ENCODE data around the gene MYB.

The MYB gene

DNA sequence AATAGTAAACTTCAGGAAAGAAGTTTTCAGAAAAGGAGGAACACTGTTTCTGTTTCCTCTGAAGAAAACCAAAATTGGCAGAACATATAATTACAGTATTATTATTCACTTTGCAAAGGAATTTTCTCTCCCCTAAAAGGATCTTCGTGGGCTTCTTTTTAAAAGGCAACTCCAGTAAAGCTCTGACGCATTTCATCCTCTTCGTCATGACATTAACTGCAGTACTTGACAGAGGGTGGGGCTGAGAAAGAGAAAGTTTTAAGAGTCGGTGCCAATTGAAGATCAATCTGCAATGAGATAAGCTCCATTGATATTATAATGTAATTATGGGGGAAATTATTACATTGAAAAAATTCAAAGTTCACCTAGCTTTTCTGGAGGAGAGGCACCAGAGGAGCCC lies 75.8 kb downstream of the MYB start:
- DNase-seq, result no peak

DNA sequence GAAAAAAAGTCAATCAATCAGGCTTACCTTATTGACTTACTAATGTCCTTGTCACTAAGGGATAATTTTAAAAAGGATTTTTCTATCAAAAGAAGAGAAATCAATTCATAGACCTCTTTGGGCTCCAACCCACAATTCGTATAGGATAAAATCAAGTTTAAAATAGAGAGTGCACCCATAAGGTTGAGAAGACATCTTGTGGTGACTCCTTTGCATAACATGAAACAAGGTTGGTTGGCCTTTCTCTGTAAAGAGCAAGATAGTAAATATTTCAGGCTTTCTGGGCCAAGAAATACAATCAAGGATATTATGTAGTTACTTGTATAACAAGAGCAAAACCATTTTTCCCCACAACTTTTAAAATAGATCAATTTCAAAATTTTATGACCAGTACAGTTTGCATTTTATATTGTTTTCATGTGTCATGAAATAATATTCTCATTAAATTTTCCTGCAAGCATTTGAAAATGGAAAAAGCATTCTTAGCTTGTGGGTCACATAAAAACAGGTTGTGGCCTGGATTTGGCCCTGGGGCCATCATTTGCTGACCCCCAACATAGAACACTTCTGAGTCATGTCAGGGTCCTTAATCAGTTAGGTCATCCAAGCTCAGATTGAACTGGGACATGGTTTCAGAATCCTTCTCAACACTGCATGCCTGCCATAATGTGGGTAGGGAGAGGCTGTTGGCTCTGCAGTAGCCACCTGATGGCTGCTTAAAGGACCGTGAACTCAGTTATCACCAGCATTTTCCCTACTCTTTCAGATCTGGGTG lies 76.7 kb downstream of the MYB start:
- DNase-seq, result no peak

DNA sequence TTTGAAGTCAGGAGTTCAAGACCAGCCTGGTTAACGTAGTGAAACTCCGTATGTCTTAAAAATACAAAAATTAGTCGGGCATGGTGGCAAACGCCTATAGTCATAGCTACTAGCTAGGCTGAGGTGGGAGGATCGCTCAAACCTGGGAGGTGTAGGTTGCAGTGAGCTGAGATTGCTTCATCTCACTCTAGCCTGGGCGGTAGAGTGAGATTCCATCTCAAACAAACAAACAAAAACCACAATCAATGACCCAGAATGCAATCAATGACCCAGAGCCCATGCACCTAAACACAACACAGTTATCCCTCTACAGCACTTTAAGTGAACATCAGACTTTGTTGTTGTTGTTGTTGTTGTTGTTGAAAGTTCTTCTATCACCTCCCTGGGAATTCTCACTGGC lies 77.9 kb downstream of the MYB start:
- no peak for DNase-seq

DNA sequence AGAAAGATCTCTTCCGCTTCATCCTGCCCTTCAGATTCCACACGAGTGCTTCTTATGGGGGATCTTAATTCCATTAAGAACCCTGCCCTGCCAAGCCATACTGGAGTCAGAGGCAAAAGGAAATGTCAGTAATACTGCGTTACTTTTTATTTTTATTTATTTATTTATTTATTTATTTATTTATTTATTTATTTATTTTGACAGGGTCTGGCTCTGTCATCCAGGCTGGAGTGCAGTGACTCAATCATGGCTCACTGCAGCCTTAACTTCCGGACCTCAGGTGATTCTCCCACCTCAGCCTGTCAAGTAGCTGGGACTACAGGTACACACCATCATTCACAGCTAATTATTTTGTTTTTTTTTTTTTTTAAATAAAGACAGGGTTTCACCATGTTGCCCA lies 79.5 kb downstream of the MYB start:
- no peak for DNase-seq

DNA sequence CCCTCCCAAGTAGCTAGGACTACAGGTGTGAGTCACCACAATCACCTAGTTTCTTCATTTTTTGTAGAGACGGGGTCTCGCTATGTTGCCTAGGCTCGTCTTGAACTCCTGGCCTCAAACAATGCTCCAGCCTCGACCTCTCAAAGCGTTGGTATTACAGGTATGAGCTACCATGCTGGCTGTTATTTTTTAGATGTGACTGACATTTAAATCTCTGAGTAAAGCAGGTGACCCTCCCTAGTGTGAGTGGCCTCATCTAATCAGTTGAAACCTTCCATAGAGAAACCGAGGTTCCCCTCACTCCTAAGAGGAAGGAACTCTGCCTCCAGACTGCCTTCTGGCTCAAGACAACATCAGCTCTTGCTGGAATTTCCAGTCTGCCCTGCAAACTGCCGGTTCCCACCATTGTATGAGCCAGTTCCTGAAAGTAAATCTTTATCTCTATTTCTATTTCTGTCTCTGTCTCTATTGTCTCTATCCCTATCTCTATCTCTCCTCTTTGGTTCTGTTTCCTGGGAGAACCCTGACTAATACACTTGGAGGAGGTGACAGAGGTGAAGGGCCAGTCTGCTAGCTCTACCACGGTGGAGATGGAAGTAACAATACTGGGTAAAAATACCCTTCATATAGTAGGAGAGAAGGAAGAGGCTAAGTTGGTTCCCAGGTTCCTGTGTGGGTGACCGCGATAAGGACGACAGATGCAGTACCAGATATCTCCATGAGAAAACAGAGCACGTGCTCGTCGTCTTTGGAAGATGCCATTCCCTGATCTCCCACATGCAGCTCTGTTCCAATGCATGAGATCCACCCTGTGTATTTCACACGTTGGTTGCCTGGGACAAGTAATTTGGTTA lies 81.0 kb downstream of the MYB start:
- DNase-seq, result no peak

DNA sequence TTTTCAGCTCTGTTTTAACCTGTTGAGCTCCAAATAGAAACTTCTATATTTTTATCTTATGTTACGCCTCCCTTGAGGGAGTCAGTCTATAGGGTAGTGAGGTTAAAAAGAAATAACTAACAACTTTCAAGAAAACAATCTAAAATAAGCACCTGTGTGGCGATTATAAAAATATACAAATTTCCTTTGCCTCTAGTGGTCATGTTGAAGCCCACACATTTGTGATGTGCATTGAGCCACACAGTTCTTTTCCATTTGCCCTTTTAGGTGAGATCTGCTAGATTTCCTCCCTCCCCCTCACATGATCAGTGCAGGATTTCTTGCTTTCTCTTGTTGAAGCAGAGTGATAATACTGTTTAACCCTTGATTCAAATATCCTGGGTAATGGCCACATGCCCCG lies 84.2 kb downstream of the MYB start:
- DNase-seq, result no peak

DNA sequence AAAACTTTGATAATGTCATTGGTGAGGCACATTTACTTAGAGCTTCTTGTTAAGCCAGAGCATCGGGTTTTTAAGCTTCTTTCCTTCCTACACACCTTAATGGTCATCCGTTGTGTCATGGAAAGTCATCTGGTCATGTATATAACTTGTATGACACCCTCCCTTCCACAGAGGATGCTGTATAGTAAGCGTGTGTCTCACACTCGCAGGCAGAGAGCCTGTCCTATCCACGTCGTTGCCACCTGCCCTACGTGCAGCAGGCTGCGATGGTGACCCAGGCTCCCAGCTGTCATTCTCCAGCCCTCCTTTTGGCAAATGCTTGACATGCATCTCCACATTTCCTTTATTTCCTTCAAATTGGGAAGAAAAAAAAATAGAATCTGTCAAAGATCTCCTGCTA lies 85.6 kb downstream of the MYB start:
- no peak for DNase-seq

DNA sequence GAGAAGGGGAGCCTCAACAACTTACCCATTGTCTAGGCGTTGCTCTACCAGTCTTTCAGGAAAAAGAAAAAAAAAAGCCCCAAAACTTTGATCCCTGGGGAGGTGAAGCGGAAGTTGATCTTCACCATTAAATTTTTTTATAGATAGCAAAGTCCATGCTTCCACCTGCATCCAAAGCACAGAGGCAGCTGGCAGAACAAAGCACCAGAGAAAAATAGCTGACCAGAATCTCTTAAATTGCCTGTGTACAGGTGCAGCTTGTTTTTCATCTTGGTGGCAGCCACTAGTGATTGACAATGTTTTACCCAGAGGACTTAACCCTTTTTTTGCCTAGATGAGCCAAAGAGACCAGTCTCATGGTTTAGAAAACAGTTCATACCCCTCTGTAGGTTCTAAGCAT lies 86.0 kb downstream of the MYB start:
- no peak for DNase-seq

DNA sequence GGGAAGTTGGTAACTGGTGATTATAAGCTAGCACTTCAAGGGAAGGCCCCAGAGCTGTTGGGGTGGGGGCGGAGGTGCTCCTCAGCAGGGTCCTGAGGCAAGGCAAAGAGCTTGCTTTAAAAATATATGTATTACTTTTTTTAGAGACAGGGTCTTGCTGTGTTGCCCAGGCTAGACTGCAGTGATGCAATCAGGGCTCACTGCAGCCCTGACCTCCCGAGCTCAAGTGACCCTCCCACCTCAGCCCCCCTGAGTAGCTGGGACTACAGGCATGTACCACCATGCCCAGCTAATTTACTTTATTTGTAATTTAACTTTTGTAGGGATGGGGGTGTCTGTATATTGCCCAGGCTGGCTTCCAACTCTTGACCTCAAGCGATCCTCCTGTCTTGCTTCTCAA lies 87.2 kb downstream of the MYB start:
- no peak for DNase-seq

DNA sequence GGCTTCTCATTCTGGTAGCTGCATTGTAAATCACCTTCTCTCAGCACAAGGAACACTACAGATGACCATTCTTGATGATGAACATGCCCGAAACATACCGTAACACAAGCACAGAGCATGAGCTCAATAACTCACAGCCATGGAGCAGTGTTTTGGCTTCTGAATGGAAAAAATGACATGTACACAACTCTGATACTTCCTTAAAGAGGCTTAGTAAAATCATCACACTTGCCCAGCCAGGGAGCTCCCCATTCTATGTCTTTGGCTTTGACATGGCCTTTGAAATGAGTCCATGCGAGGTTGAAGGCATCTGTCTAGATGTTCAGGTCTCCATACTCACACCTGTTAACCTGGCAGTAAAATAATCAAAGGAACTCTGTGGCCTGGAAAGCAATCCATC lies 87.6 kb downstream of the MYB start:
- no peak for DNase-seq

Measured in activated CD4-positive, alpha-beta T cell treated with anti-CD3 and anti-CD28 coated beads for 1 hour (primary cell).